ENCODE data around the gene GNAI3. TPM values are rescaled to one million over a fixed set of nuclear protein-coding genes. Genes with fewer than 3 reads are reported as not detected.
A peak's percentile ranks its signal among the peaks of the same experiment; 100 is the strongest.
"Not testable (repeated sequence)": the region's sequence is repeated elsewhere in the genome, so short reads cannot be mapped to it uniquely, and the experiment has no call there.

Gene GNAI3
- total RNA-seq, 1 donor from 2014 or later: 21.7 TPM

DNA sequence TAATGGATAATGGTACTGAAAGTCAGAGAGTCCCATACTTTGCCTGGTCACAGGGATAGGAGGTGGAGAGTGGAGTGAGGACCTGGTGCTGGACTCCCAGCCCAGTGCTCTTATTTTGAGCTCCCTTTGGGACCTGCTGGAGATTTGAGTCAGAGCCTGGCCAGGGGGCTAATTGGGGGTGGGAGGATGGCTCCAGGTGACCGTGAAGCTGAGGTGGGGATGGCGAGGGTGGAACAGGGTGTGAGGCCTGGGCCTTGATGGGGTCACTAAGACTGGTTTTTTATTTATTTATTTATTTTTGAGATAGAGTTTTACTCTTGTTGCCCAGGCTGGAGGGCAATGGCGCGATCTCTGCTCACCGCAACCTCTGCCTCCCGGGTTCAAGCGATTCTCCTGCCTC, 89.0 kb downstream of the GNAI3 start:
- no peak for DNase-seq

- DNase-seq: no peak
Observed at GRCh38 chr1:109639063-109639840, 90.8 kb downstream of the GNAI3 start.

DNA sequence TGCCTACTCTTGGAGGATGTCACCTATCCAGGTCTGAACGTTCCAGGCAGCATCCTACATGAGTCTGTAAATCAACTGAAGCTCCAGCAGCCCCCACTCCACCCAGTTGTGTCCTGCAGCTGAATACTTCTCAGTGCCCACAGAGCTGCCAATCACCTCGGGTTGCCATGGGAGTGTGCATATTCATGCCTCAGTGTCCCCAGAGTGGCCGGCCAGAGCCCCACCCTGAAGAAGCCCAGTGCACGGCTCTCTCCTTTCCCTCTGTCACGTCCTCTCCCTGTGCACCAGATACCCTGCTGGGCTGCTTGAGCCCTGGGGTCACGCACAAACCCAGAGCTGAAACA, 91.4 kb downstream of the GNAI3 start:
- no peak for DNase-seq

- peak; percentile 49 for DNase-seq
Observed at GRCh38 chr1:109640285-109640865, 92.0 kb downstream of the GNAI3 start.

- DNase-seq: no peak
Observed at GRCh38 chr1:109641078-109641740, 92.8 kb downstream of the GNAI3 start.

DNA sequence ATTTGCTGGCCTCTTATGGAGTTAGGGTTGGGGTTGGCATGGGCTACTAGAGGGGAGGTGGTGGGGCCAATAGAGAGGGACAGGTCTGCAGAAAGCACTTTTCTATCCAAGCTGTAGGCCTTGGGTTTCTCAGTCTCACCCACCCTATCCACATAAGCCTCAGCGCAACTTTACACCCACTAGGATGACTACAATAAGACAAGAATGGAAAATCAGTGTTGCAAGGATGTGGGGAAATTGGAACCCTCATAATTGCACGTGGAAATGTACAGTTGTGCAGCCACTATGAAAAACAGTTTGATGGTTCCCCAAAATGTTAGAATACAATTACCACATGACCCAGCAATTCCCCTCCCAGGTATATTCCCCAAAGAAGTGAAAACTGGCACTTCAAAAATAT, 93.4 kb downstream of the GNAI3 start:
- no peak for DNase-seq

DNA sequence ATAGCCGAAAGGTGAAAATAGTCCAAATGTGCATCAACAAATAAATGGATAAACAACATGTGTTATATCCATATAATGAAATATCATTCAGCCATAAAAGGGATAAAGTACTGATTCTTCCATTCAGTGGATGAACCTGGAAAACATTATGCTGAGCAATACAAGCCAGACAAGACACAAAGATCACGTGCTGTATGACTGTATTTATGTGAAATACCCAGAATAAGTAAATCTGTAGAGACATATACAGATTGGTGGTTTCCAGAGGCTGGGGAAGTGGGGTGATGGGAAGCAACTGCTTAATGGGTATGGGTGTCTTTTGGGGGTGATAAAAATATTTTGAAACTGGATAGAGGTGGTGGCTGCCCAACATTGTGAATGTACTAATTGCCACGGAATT, 94.2 kb downstream of the GNAI3 start:
- DNase-seq: no peak

DNA sequence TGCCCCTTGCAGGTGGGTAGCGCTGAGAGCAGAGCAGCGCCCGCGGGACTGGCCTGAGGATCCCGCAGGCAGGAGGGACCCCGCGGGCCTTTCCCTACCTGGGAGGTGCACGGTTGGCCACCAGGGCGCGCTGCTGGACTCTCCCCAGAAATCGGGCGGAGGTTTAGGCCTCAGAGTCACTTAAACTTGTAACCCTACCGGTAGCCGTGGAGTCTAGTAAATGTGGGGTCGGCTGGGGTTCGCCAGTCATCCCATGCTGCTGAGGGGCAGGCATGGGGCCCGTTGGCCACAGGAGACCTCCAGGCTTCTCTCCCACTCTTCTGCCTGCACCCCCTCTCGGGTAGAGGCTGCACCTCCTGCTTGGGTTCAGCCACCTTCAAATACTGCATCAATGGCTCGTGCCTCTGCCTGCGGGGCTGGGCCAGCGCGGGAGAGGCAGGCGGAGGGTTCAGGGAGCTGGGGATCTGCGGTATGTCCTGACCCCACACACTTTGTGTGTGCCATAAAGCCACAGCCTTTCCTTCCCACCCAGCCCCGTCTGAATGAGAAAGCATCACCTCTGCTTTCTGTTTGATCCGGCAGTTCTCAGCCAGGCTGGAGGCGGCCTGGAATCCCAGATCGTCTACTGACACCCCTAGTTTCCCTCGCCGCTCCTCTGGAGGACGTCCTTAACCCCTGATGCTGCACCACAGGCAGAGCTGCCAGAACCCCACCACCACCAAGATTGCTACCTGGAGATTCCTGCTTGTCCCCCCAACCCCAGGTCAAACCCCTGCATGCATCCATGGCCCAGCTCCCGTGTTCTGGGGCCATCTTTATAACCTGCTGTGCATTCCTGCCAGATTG, 95.2 kb downstream of the GNAI3 start:
- DNase-seq: no peak

- no peak for DNase-seq
Observed at GRCh38 chr1:109644670-109645069, 96.3 kb downstream of the GNAI3 start.

DNA sequence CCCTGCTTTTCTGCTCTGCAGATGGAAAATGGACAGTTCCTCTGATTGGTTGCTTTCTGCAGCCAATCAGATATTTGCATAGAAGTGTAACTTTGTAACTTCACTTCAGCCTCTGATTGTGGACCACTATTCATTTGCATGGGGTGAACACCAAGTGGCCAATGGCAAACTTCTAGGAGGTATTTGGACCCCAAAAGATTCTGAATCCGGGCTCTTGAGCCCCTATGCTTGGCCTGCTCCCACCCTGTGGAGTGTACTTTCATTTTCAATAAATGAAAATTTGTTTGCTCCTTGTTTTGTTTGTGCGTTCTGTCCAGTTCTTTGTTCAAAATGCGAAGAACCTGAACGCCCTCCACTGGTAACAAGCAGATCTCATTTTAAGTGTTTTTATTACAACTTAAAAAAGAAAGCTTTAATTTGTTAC, 101.1 kb downstream of the GNAI3 start:
- DNase-seq: no peak

DNA sequence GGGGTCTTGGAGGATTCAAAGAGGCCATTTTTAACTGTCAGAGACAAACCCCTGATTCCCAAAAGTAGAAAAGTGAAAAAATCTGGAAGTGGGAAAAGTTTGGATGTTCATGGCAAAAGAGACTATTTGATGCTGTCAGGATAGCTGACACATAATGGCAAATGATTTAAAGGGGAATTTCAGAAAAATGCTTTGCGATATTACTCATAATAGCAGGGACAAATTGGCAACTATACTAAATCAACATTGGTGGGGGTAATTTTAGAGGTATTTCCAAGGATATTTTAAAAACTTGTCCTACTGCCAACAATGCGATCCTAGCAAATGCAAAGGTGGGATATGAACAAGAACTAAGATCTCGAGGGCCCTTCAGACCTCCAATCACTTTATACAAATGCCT, 102.2 kb downstream of the GNAI3 start:
- DNase-seq: no peak

- no peak for DNase-seq
Observed at GRCh38 chr1:109652402-109652801, 104.0 kb downstream of the GNAI3 start.

DNA sequence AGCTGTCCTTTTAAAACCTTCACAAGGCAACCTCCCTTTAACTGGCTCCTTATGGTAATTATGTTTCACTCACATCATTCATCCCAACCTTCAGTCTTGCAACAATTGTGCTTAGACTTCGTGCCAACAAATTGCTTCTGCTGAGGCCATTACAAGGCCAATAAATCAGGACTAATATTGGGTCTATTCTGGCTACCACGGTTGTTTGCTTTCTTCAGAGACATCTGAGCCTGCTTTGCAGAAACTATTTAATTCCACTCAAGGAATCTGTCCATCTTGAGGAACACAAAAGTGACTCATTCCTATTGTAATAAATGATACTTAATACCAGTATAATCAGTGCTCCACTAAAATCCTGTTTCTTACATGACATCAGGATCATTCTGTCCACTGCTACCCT, 104.9 kb downstream of the GNAI3 start:
- no peak for DNase-seq

- DNase-seq: no peak
Observed at GRCh38 chr1:109654519-109654918, 106.1 kb downstream of the GNAI3 start.

DNA sequence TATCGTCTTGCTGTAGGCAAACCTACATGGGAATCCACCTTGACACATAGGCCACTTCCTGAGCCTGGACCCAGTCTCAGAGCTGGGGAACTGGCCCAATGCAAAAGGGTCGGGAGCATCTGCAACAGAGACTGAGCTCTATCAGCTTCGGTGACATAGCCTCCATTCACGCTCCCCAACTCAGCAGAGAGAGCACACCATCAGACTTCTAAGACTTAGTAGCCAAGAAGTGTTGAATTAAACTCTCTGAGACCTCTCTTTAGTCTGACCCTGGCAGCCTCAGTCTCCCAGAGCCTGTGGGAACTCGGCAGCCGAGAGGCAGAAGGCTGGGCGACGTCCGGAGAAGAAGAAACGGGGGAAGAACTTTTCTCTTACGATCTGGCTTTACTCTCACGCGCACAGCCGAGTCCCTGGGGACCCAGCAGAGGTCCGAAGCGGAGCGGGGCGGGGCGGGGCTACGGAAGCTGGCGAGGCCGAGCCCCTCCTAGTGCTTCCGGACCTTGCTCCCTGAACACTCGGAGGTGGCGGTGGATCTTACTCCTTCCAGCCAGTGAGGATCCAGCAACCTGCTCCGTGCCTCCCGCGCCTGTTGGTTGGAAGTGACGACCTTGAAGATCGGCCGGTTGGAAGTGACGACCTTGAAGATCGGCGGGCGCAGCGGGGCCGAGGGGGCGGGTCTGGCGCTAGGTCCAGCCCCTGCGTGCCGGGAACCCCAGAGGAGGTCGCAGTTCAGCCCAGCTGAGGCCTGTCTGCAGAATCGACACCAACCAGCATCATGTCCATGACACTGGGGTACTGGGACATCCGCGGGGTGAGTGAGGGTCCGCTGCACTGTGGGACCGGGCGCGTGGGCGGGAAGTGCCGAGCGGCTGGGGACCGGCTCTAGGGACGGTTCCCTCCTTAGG, 107.5 kb downstream of the GNAI3 start, which contains the start of gene GSTM4:
Gene GSTM4 (plus strand): TSS at position 485 of the 905 bp plus-strand sequence. CDS start 291 bp downstream, at position 776.
- DNase-seq: peak; percentile 77

DNA sequence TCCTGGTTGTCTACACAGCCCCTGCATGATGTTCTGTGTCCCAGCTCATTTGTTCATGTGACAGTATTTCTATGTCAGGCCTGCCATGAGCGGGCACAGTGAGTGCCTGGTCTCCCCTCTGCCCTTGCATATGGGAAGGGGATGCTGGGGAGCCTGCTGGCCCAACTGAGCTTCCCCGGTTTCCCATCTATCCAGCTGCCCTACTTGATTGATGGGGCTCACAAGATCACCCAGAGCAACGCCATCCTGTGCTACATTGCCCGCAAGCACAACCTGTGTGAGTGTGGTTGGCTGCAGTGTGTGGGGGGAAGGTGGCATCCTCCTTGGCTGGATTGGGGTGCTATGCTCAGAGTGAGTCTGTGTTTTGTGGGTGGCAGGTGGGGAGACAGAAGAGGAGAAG, 109.0 kb downstream of the GNAI3 start:
- no peak for DNase-seq

- no peak for DNase-seq
Observed at GRCh38 chr1:109657970-109658369, 109.6 kb downstream of the GNAI3 start.

GRCh38 chr1:109658533-109659042, 110.2 kb downstream of the GNAI3 start:
- no peak for DNase-seq

DNA sequence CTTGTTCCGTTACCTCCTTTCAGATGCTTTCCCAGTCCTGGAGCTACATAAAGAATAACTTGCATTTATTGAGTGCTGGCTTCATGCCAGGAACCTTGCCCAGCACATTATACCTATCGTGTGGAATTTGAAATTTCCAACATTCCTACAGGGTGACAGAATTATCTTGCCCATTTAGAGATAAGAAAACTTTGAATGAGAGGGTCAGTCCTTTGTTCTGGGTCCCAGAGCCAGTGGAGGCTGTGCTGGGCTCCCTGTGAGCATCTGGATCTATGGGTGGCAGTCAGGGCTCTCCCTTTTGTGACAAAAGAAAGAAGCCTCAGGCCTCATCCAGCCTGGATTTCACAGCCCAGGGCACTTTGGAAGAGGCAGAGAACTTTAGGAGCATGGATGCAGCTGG, 110.7 kb downstream of the GNAI3 start:
- no peak for DNase-seq

DNA sequence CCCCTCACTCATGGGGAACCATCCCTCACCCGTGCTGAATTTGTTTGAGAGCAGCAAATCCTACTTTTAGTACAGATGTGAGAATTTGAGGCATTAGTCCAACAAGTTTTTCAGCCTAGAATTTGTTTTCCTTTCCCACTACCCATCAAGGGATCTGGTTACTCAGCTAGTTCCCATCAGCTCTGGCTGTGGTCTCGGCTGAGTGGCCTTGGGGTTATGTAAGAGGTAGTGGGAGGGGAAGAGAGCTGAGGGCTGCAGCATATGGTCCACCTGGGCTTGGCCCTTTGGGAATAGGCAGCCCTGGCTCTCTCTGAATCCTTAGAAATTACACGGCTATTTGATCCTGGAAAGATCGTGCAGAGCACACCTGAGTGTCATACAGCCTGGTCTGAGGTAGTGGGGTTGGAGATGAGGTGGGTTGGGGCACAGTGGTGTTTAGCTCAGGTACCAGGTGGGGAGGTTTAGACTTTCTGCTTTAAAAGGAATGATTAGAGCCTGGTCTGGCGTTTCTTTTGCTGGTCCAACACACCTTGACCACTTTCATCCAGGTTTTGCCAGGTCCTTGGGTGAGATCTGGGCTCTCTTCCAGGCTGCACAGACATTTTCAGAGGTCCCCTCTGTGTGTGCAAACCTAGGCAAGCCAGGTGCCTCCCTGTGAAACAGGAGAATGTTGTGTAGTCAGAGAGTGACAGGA, 111.7 kb downstream of the GNAI3 start:
- no peak for DNase-seq

GRCh38 chr1:109660691-109661026, 112.2 kb downstream of the GNAI3 start:
- not testable (repeated sequence) for DNase-seq

Data from occipital lobe (tissue), 2 donors.